Endometrium (tissue), 2 donors: ENCODE measurements around the gene CD247.
"Not testable (repeated sequence)": the region's sequence is repeated elsewhere in the genome, so short reads cannot be mapped to it uniquely, and the experiment has no call there.

Source experiments
- FAIRE-seq: peaks from 2 replicates; lab custom pipeline; 2012; peaks lifted over from hg19 to GRCh38; lab: Jason Lieb, UNC
- donor health status: control.
- donor health status: control.

Gene CD247

GRCh38 chr1:167518331-167518700 is at the start of gene CD247:
TSS of gene CD247 (minus strand) at chr1:167518529. CDS start at chr1:167518465, 64 bp downstream.
- no peak for FAIRE-seq

GRCh38 chr1:167567663-167568062 is 49.3 kb upstream of the CD247 start:
- no peak for FAIRE-seq

GRCh38 chr1:167566766-167567165 is 48.4 kb upstream of the CD247 start:
- FAIRE-seq, result no peak

- no peak for FAIRE-seq
Observed at GRCh38 chr1:167565922-167566321, 47.6 kb upstream of the CD247 start.

- FAIRE-seq, result no peak
Observed at GRCh38 chr1:167564612-167565270, 46.4 kb upstream of the CD247 start.

GRCh38 chr1:167563579-167564246 is 45.4 kb upstream of the CD247 start:
- no peak for FAIRE-seq

GRCh38 chr1:167562702-167563101 is 44.4 kb upstream of the CD247 start:
- FAIRE-seq, result no peak

GRCh38 chr1:167561753-167562152 is 43.4 kb upstream of the CD247 start:
- no peak for FAIRE-seq

GRCh38 chr1:167555971-167556714 is 37.8 kb upstream of the CD247 start:
- peak; percentile 71 for FAIRE-seq

- FAIRE-seq, result not testable (repeated sequence)
Observed at GRCh38 chr1:167555072-167555471, 36.7 kb upstream of the CD247 start.

- FAIRE-seq, result no peak
Observed at GRCh38 chr1:167554028-167554779, 35.9 kb upstream of the CD247 start.

GRCh38 chr1:167553136-167554027 is 35.1 kb upstream of the CD247 start, which contains the start of gene CREG1:
TSS of gene CREG1 (minus strand) at chr1:167553762.
- FAIRE-seq, result peak; percentile 59

- FAIRE-seq, result no peak
Observed at GRCh38 chr1:167551362-167551761, 33.0 kb upstream of the CD247 start.

- FAIRE-seq, result no peak
Observed at GRCh38 chr1:167548059-167548932, 30.0 kb upstream of the CD247 start.

- FAIRE-seq, result no peak
Observed at GRCh38 chr1:167546935-167547334, 28.6 kb upstream of the CD247 start.

- no peak for FAIRE-seq
Observed at GRCh38 chr1:167545349-167545748, 27.0 kb upstream of the CD247 start.

GRCh38 chr1:167544447-167545093 is 26.2 kb upstream of the CD247 start:
- no peak for FAIRE-seq

- no peak for FAIRE-seq
Observed at GRCh38 chr1:167543199-167543990, 25.1 kb upstream of the CD247 start.
